ENCODE data around the gene STXBP4. TPM values are rescaled to one million over a fixed set of nuclear protein-coding genes. Genes with fewer than 3 reads are reported as not detected.

Gene STXBP4, protein sequence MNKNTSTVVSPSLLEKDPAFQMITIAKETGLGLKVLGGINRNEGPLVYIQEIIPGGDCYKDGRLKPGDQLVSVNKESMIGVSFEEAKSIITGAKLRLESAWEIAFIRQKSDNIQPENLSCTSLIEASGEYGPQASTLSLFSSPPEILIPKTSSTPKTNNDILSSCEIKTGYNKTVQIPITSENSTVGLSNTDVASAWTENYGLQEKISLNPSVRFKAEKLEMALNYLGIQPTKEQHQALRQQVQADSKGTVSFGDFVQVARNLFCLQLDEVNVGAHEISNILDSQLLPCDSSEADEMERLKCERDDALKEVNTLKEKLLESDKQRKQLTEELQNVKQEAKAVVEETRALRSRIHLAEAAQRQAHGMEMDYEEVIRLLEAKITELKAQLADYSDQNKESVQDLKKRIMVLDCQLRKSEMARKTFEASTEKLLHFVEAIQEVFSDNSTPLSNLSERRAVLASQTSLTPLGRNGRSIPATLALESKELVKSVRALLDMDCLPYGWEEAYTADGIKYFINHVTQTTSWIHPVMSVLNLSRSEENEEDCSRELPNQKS
- 34.2 and 39.1 TPM in 2 replicates for total RNA-seq

DNA sequence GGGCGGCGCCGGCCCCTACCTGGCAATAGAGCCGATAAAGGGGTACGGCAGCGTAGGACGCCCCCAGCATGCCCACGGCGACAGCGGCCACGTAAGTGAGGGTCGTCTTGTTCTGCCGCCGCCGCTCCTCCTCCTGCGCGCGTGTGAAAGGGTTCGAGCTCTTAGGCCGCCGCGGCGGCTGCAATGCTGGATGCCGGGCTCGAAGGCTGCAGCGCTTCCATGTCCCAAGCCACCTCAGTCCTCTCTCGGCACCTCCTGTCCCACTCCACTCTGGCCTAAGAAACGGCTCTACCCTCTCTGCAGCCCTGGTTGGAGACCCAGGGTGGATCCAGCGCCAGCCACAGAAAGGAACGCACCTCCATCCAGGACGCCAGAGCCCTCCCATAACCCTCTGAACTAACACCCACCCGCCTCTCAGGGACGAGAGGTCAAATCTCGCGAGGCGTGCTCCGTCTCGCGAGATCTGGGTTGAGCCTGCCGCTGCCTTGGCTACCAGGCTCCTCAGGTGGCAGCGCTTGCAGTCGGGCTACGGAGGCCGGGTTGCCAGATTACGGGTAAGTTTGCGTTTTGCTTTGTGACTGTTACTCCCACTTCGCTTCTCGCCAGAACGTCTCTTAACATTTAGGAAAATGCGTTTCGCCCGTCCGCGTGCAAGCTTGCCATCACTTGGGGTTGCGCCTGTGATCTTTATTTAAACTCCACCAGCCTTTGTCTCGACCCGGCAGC is at the start of gene STXBP4, which contains the start of gene COX11:
STXBP4 (plus strand) TSS at position 504 of the 726 bp plus-strand sequence. CDS start 17,455 bp downstream, outside the sequence.
COX11 (minus strand) TSS at position 393 of the 726 bp plus-strand sequence; CDS start at position 385, 8 bp downstream.

Small RNA genes within 50 kb of the gene (small RNA-seq; reads per million reads assigned to genes)
- not detected for gene AC007485.1

Other genes starting within 250 kb of the STXBP4 start
- gene TOM1L1, start 67.9 kb upstream of the STXBP4 start, total RNA-seq, result 3.4 and 5.2 TPM in 2 replicates
- gene COX11, start 111 bp upstream of the STXBP4 start, total RNA-seq, result 41.5 and 52.3 TPM in 2 replicates